HG03342 (cell line): ENCODE results near the gene TEX22.

Source experiments
- ATAC-seq: cut with Tn5 transposase; IDR thresholded peaks from one replicate; pipeline ENCODE4 v1.9.1; 2021; ENCODE audit warnings: mild to moderate bottlenecking, moderate library complexity; ENCODE audit not compliant: unreplicated experiment

The TEX22 gene

GRCh38 chr14:105420101-105420973 lies 22.0 kb downstream of the TEX22 start:
- ATAC-seq: no peak

- ATAC-seq: no peak
Observed at GRCh38 chr14:105420974-105421674, 22.8 kb downstream of the TEX22 start.

GRCh38 chr14:105421723-105422615 lies 23.6 kb downstream of the TEX22 start:
- ATAC-seq: no peak

- no peak for ATAC-seq
Observed at GRCh38 chr14:105422695-105423487, 24.6 kb downstream of the TEX22 start.

GRCh38 chr14:105423488-105424195 lies 25.3 kb downstream of the TEX22 start:
- ATAC-seq: no peak

GRCh38 chr14:105424861-105425260 lies 26.5 kb downstream of the TEX22 start:
- ATAC-seq: no peak

GRCh38 chr14:105425823-105426247 lies 27.5 kb downstream of the TEX22 start:
- no peak for ATAC-seq

- ATAC-seq: no peak
Observed at GRCh38 chr14:105426416-105427130, 28.2 kb downstream of the TEX22 start.

GRCh38 chr14:105427412-105427811 lies 29.1 kb downstream of the TEX22 start:
- no peak for ATAC-seq

GRCh38 chr14:105427936-105428485 lies 29.7 kb downstream of the TEX22 start:
- no peak for ATAC-seq

GRCh38 chr14:105430042-105430441 lies 31.7 kb downstream of the TEX22 start:
- ATAC-seq: no peak

GRCh38 chr14:105430565-105430964 lies 32.2 kb downstream of the TEX22 start:
- no peak for ATAC-seq

- ATAC-seq: no peak
Observed at GRCh38 chr14:105431256-105431655, 32.9 kb downstream of the TEX22 start.

- ATAC-seq: no peak
Observed at GRCh38 chr14:105432657-105433056, 34.3 kb downstream of the TEX22 start.

- no peak for ATAC-seq
Observed at GRCh38 chr14:105433161-105433605, 34.8 kb downstream of the TEX22 start.

GRCh38 chr14:105436402-105436801 lies 38.1 kb downstream of the TEX22 start:
- ATAC-seq: no peak

GRCh38 chr14:105436891-105437722 lies 38.8 kb downstream of the TEX22 start:
- ATAC-seq: no peak
